Measurements from ENCODE around the gene MPEG1. TPM values are rescaled to one million over a fixed set of nuclear protein-coding genes. Genes with fewer than 3 reads are reported as not detected.

Gene MPEG1
- total RNA-seq, 1 experiment from 2014 or later: 0.08 TPM

GRCh38 chr11:59171508-59172322, 41.0 kb downstream of the MPEG1 start, which contains the start of gene DTX4:
DTX4 (plus strand) TSS chr11:59172132; CDS start chr11:59172596, 464 bp downstream.
- BruUV-seq (replicated peaks): no TSS peak
- in situ Hi-C loops (cut with HindIII; ENCODE audit: low pct_unique_long_range_greater_than_20kb, low sequenced_read_pairs): no loop called here
- ATAC-seq (peak; percentile 95), DNase-seq (ENCODE audit: low read depth, low spot score) (peak; percentile 39)
- H3K27ac ChIP-seq (ENCODE audit: low read length): no peak within 1 kb of the TSS
- H3K4me1 ChIP-seq (ENCODE audit: control insufficient read depth, insufficient read depth, low read length): peaks cover 7% of the 10 kb centered on the region
- ChIA-PET POLR2A (interaction anchor here (0.7 kb wide), 1 partner anchor 46 kb away, joined by 4 read pairs; no protein-coding TSS in a partner anchor), CTCF (interaction anchor here (0.5 to 1.6 kb wide), 14 partner anchors 10 to 1964 kb away, joined by 3 to 16 read pairs (median 5); partner anchors contain the start of gene ZP1)
- peaks cover 11% of the 10 kb centered on the region for H3K27me3 ChIP-seq (ENCODE audit: control insufficient read depth, insufficient read depth, low read length)
- no peaks in the 10 kb centered on the region for H3K9me3 ChIP-seq (ENCODE audit: control insufficient read depth, insufficient read depth, low read depth, low read length)
- H3K4me3 ChIP-seq (ENCODE audit: low read depth in 2 of 2, low read length in 2 of 2): peak within 1 kb of the TSS; percentile 43 to 61
- no peaks in the 10 kb centered on the region for H3K36me3 ChIP-seq (ENCODE audit: control insufficient read depth, insufficient read depth, low read length)
- intact Hi-C loops (cut with micrococcal nuclease; ENCODE audit: unreplicated experiment): loop anchor here (1.0 kb wide), 2 partner anchors 37 to 259 kb away; no protein-coding TSS in a partner anchor
- TF ChIP-seq, protein P1, sequence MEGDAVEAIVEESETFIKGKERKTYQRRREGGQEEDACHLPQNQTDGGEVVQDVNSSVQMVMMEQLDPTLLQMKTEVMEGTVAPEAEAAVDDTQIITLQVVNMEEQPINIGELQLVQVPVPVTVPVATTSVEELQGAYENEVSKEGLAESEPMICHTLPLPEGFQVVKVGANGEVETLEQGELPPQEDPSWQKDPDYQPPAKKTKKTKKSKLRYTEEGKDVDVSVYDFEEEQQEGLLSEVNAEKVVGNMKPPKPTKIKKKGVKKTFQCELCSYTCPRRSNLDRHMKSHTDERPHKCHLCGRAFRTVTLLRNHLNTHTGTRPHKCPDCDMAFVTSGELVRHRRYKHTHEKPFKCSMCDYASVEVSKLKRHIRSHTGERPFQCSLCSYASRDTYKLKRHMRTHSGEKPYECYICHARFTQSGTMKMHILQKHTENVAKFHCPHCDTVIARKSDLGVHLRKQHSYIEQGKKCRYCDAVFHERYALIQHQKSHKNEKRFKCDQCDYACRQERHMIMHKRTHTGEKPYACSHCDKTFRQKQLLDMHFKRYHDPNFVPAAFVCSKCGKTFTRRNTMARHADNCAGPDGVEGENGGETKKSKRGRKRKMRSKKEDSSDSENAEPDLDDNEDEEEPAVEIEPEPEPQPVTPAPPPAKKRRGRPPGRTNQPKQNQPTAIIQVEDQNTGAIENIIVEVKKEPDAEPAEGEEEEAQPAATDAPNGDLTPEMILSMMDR (IDR thresholded peaks at IDR 0.05): peak; percentile 95
- TF ChIP-seq, protein P2, sequence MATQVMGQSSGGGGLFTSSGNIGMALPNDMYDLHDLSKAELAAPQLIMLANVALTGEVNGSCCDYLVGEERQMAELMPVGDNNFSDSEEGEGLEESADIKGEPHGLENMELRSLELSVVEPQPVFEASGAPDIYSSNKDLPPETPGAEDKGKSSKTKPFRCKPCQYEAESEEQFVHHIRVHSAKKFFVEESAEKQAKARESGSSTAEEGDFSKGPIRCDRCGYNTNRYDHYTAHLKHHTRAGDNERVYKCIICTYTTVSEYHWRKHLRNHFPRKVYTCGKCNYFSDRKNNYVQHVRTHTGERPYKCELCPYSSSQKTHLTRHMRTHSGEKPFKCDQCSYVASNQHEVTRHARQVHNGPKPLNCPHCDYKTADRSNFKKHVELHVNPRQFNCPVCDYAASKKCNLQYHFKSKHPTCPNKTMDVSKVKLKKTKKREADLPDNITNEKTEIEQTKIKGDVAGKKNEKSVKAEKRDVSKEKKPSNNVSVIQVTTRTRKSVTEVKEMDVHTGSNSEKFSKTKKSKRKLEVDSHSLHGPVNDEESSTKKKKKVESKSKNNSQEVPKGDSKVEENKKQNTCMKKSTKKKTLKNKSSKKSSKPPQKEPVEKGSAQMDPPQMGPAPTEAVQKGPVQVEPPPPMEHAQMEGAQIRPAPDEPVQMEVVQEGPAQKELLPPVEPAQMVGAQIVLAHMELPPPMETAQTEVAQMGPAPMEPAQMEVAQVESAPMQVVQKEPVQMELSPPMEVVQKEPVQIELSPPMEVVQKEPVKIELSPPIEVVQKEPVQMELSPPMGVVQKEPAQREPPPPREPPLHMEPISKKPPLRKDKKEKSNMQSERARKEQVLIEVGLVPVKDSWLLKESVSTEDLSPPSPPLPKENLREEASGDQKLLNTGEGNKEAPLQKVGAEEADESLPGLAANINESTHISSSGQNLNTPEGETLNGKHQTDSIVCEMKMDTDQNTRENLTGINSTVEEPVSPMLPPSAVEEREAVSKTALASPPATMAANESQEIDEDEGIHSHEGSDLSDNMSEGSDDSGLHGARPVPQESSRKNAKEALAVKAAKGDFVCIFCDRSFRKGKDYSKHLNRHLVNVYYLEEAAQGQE (IDR thresholded peaks at IDR 0.05; ENCODE audit: insufficient read depth in 1 of 2, low read depth in 2 of 2, low read length in 1 of 2): 0 out of 4 replicates have a peak, but pooled peaks of 1 of the 2 experiments have one; percentile 44
- no peak for TF ChIP-seq SIN3A (IDR thresholded peaks at IDR 0.05; ENCODE audit: borderline replicate concordance, insufficient read depth, low read depth, low read length)

GRCh38 chr11:59164028-59164427, 48.7 kb downstream of the MPEG1 start:
- POLR2A ChIA-PET: no interaction called here
- in situ Hi-C loops (cut with HindIII; ENCODE audit: low pct_unique_long_range_greater_than_20kb, low sequenced_read_pairs): no loop called here
- no TSS peak for BruUV-seq (replicated peaks)
- H3K36me3 ChIP-seq (ENCODE audit: control insufficient read depth, insufficient read depth, low read length): no peaks in the 10 kb centered on the region
- no peak overlapping the region for H3K4me3 ChIP-seq (ENCODE audit: low read depth in 2 of 2, low read length in 2 of 2)
- H3K27ac ChIP-seq (ENCODE audit: low read length): no peak overlapping the region
- H3K9me3 ChIP-seq (ENCODE audit: control insufficient read depth, insufficient read depth, low read depth, low read length): no peaks in the 10 kb centered on the region
- CTCF ChIA-PET: interaction anchor here (0.5 to 0.7 kb wide), 3 partner anchors 11 to 19 kb away, joined by 5 to 8 read pairs (median 6); no protein-coding TSS in a partner anchor
- TF ChIP-seq TCF7L2 (IDR thresholded peaks at IDR 0.05; ENCODE audit: low read depth, low read length) (no peak), SIN3A (IDR thresholded peaks at IDR 0.05; ENCODE audit: borderline replicate concordance, insufficient read depth, low read depth, low read length) (no peak), POLR2AphosphoS5 (IDR thresholded peaks at IDR 0.05; ENCODE audit: low read depth, low read length) (no peak)
- TF ChIP-seq, protein P2 (IDR thresholded peaks at IDR 0.05; ENCODE audit: insufficient read depth in 1 of 2, low read depth in 2 of 2, low read length in 1 of 2): no peak
- TF ChIP-seq, protein P1 (IDR thresholded peaks at IDR 0.05): no peak
- intact Hi-C loops (cut with micrococcal nuclease; ENCODE audit: unreplicated experiment): no loop called here
- no peaks in the 10 kb centered on the region for H3K4me1 ChIP-seq (ENCODE audit: control insufficient read depth, insufficient read depth, low read length)
- DNase-seq (ENCODE audit: low read depth, low spot score) (no peak), ATAC-seq (no peak)
- H3K27me3 ChIP-seq (ENCODE audit: control insufficient read depth, insufficient read depth, low read length): peaks cover 32% of the 10 kb centered on the region

Measured in Panc1 (cell line).